GM10266 (cell line): ENCODE data around the gene RECQL.

Experiments used
- DNase-seq: peaks from one replicate; pipeline ENCODE4 v3.0.0; 2012; ENCODE audit errors: extremely low spot score
- TF ChIP-seq, protein P1 (sequence below): IDR thresholded peaks from 2 replicates; pipeline ENCODE4 v1.5.1; 2012; ENCODE audit warnings: mild to moderate bottlenecking, low read depth; ENCODE audit not compliant: control insufficient read depth, insufficient read depth; ENCODE audit errors: missing control alignments

RECQL gene

GRCh38 chr12:21523148-21523547, 21.7 kb upstream of the RECQL start:
- TF ChIP-seq, protein P1, sequence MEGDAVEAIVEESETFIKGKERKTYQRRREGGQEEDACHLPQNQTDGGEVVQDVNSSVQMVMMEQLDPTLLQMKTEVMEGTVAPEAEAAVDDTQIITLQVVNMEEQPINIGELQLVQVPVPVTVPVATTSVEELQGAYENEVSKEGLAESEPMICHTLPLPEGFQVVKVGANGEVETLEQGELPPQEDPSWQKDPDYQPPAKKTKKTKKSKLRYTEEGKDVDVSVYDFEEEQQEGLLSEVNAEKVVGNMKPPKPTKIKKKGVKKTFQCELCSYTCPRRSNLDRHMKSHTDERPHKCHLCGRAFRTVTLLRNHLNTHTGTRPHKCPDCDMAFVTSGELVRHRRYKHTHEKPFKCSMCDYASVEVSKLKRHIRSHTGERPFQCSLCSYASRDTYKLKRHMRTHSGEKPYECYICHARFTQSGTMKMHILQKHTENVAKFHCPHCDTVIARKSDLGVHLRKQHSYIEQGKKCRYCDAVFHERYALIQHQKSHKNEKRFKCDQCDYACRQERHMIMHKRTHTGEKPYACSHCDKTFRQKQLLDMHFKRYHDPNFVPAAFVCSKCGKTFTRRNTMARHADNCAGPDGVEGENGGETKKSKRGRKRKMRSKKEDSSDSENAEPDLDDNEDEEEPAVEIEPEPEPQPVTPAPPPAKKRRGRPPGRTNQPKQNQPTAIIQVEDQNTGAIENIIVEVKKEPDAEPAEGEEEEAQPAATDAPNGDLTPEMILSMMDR: no peak
- DNase-seq: no peak

- TF ChIP-seq, protein P1: no peak
- DNase-seq: no peak
These were observed 20.1 kb upstream of the RECQL start for GRCh38 chr12:21521541-21521940.

- no peak for DNase-seq
These were observed 17.0 kb upstream of the RECQL start for GRCh38 chr12:21518451-21518850.

GRCh38 chr12:21516281-21516680, 14.8 kb upstream of the RECQL start:
- TF ChIP-seq, protein P1: no peak
- no peak for DNase-seq

More at GRCh38 chr12:21518451-21518850, 17.0 kb upstream of the RECQL start:
- TF ChIP-seq, protein P1: no peak

DNA sequence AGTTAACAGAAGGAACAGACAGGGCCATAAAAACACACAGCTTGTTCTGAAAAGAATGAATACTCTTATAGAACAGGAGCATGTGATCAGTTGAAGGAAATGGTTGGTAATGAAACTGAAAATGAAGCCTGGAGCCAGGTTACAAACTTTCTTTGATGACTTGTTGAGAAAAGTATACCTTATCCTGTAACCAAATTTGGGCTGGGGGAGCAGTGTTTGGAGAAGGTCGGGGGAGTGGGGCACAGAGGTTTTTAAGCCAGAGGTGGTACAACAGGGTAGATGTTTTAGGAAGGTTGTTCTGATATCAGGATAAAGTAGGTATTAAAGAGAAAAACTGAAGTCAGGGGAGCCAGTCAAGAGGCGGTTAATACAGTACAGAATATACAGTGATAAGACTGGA, 8.3 kb upstream of the RECQL start:
- TF ChIP-seq, protein P1: no peak
- DNase-seq: peak; percentile 41

DNA sequence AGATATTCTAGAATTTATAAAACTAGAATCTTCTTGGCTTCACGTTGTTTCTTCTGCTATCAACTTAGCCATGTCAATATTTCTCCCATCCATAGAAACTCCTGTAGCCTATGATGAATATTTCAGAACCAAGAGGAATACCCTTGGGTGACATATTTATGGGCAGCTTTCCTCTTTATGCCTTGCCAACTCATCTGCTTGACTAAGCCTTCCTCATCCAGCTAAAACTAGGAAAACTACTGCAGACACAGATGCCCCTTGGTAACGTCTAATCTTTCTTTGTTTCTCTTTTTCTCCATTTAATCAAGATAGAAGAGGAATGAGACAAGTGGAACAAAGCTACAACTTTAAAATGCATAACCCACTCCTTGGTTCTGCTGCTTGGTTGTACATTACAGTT, 6.4 kb upstream of the RECQL start:
- DNase-seq: no peak
- TF ChIP-seq, protein P1: no peak

- no peak for DNase-seq
These were observed 4.5 kb upstream of the RECQL start for GRCh38 chr12:21505888-21506287.

More at GRCh38 chr12:21505888-21506287, 4.5 kb upstream of the RECQL start:
- TF ChIP-seq, protein P1: no peak
